Measurements from ENCODE around the gene RASGRP4.
"Not testable (repeated sequence)": the region's sequence is repeated elsewhere in the genome, so short reads cannot be mapped to it uniquely, and the experiment has no call there.

RASGRP4 gene

DNA sequence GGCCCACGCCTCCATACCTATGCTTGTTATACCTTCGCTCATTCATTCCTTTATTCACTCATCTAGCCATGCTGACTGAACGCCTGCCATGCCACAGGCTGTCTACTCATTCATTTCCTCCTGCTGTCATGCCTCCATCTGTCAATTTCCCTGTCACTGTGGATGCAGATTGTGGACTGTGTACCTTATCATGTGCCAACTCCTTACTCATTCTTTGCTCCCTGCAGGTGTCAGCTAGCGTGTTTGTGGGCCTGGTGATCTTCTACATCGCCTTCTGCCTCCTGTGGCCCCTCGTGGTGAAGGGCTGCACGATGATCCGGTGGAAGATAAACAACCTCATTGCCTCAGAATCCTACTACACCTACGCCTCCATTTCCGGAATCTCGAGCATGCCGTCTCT is 55.7 kb downstream of the RASGRP4 start:
- DNase-seq (ENCODE audit: low read depth) = no peak

- DNase-seq (ENCODE audit: low read depth) = no peak
Observed at GRCh38 chr19:38369584-38369983, 56.4 kb downstream of the RASGRP4 start.

DNA sequence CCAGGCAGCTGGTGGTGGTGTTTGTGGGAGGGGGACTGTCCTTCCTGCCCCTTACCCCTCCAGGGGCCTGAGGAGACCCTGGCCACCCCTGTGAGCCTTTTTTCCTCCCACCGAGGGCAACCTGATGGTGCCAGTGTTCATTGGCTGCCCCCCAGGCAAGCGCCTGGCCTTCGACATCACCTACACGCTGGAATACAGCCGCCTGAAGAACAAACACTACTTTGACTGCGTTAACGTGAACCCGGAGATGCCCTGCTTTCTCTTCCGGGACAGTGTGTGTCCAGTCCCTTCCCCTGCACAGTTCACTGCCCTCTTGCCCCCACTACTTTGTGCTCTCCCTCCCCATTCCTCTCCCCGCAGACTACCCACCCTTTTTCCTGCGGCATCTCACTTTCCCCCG is 59.0 kb downstream of the RASGRP4 start:
- DNase-seq (ENCODE audit: low read depth) = no peak

DNA sequence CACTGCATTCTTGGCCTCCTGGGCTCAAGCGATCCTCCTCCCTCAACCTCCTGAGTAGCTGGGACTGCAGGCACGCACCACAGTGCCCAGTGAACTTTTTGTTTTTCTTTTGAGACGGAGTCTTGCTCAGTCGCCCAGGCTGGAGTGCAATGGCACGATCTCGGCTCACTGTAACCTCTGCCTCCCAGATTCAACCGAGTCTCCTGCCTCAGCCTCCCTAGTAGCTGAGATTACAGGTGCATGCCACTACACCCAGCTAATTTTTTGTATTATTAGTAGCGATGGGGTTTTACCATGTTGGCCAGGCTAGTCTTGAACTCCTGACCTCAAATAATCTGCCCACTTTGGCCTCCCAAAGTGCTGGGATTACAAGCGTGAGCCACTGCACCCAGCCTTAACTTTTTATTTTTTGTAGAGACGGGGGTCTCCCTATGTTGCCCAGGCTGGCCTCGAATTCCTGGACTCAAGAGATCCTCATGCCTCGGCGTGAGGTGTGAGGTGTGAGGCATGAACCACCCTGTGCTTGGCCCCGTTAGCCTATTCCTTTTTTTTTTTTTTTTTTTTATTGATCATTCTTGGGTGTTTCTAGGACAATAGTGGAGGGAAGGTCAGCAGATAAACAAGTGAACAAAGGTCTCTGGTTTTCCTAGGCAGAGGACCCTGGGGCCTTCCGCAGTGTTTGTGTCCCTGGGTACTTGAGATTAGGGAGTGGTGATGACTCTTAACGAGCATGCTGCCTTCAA is 62.9 kb downstream of the RASGRP4 start:
- not testable (repeated sequence) for DNase-seq (ENCODE audit: low read depth)

- peak; percentile 36 for DNase-seq (ENCODE audit: low read depth)
Observed at GRCh38 chr19:38362076-38362945, 63.7 kb downstream of the RASGRP4 start.

GRCh38 chr19:38361633-38362075 is 64.4 kb downstream of the RASGRP4 start:
- DNase-seq (ENCODE audit: low read depth) = peak; percentile 31

DNA sequence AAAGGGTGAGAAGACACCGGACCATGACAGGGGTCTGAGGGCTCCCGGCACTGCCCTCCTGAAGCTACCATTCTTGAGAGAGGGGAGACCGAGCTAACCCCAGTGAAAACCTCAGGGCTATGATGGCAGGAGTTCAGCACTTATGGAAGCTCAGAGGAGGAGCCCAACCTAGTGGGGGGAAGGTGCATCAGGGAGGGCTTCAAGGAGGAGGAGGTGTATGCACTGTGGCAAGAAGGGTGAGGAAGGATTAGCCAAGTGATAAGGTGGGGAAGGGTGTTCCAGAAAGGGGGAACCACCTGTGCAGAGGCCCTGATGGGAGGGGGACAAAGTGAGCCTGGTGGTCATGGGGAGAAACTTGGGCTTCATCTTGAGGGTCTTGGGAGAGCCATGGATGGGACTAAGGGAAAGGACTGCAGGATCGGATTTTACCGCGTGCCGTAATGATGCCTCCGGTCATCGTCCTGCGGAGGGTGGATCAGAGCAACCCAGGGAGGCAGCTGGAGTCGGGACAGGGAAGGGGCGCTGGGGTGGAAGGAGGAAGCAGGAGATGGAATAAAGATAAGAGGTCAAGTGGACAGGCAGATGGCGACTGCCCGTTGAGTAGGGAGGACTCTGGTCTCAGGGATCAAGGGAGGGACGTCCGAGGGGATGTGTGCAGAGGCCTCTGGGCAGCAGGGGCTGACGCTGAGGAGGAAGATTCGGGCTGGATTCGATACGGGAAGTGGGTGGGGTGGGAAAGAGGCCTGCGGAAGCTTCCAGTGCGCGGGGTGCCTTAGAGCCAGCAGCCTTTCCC is 65.0 kb downstream of the RASGRP4 start:
- no peak for DNase-seq (ENCODE audit: low read depth)

GRCh38 chr19:38360351-38360750 is 65.7 kb downstream of the RASGRP4 start:
- DNase-seq (ENCODE audit: low read depth) = no peak

DNA sequence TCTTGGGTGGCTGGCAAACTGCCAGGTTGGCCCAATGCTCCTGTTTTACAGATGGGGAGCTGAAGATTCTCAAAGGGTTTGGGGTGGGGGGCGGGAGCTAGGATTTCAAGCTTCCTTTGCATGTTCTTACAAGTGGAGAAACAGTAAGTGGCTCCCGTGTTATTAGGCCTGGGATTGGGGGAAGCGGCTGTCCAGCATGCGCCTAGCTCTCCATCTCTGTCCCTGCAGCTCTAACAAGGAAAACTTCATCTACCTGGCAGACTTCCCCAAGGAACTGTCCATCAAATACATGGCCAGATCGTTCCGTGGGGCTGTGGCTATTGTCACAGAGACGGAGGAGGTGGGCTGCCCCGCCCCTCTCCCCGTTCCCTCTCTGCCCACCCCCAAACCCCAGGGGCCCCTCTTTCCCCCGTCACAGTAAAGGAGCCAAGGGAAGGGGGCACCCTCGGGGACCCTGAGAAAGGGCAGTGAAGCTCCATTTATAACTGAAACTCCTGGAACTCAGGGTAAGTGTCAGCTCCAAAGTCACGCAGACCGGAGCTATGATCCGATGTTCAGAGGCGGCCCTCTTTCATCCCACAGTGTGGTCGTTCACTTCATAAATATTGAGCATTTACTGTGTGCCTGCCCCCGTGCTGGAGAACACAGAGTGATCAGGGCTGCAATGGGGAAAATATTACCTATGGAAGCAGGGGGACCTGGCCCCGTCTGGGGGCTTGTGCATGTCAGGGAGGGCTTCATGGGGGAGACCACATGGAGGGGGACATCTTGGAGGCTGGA is 66.6 kb downstream of the RASGRP4 start:
- no peak for DNase-seq (ENCODE audit: low read depth)

Data from stimulated activated CD4-positive, alpha-beta T cell treated with anti-CD3 and anti-CD28 coated beads, Interleukin-2, amount 100 ng/mL, for 4 hours (primary cell).